Endothelial cell of umbilical vein (primary cell): Measurements from ENCODE around the gene NKAIN4. TPM values are rescaled to one million over a fixed set of nuclear protein-coding genes. Genes with fewer than 3 reads are reported as not detected.

ENCODE experiments used
- BruUV-seq: library from RNA; stranded (reverse); fragments of 400-500 nt; replicated peaks from 2 replicates; lab custom pipeline; 2021; lab: Mats Ljungman, UMichigan
- CTCF ChIA-PET: fragments of 300-600, 350-600 bp; sonication (Branson Sonifier 250); formaldehyde crosslinking; loops from one replicate; lab custom pipeline; 2021; ENCODE audit warnings: antibody characterized with exemption, inconsistent platforms; lab: Charles Lee
- POLR2A ChIA-PET: fragments of 300-600, 350-600 bp; sonication (Branson Sonifier 250); formaldehyde crosslinking; loops from one replicate; lab custom pipeline; 2021; ENCODE audit warnings: antibody characterized with exemption, inconsistent platforms; lab: Charles Lee
- DNase-seq: peaks from one replicate; pipeline ENCODE4 v3.0.0-alpha.2; 2011; ENCODE audit warnings: low read depth, low spot score
- FAIRE-seq: peaks from 2 replicates; lab custom pipeline; 2011; peaks lifted over from hg19 to GRCh38; lab: Jason Lieb, UNC
- H2AFZ ChIP-seq: 2 replicates; pipeline ENCODE4 v1.6.0; 2012; ENCODE audit warnings: low read depth, low read length, control low read depth, inconsistent platforms
- H3K27ac ChIP-seq: 2 replicates; pipeline ENCODE4 v1.5.1; 2011; ENCODE audit warnings: low read depth, mild to moderate bottlenecking, control low read depth, low read length, moderate library complexity; ENCODE audit not compliant: insufficient read depth
- H3K27me3 ChIP-seq, 2 experiments: 2 replicates each; pipeline versions ENCODE4 v1.6.0 to v1.6.1; 2011; ENCODE audit warnings: low read length in 2 of 2, mixed read lengths in 1 of 2; ENCODE audit not compliant: control insufficient read depth in 2 of 2, insufficient read depth in 2 of 2
- H3K36me3 ChIP-seq, 2 experiments: 2 replicates in 1 of 2; 3 replicates in 1 of 2; pipeline ENCODE4 v1.5.1; 2011; ENCODE audit warnings: low read length in 2 of 2, mild to moderate bottlenecking in 1 of 2, moderate library complexity in 1 of 2; ENCODE audit not compliant: control insufficient read depth in 2 of 2, insufficient read depth in 2 of 2; ENCODE audit errors: extremely low read depth in 1 of 2
- H3K4me1 ChIP-seq: 3 replicates; pipeline ENCODE4 v1.5.1; 2011; ENCODE audit warnings: mild to moderate bottlenecking, low read length; ENCODE audit not compliant: control insufficient read depth, insufficient read depth; ENCODE audit errors: extremely low read depth
- H3K4me2 ChIP-seq: 2 replicates; pipeline ENCODE4 v1.6.1; 2011; ENCODE audit warnings: low read length, control low read depth, mixed read lengths; ENCODE audit not compliant: insufficient read depth
- H3K4me3 ChIP-seq, 3 experiments: fragments of 200-600 bp in 1 of 3; sonication (generic), shearing (Covaris generic) in 1 of 3; replicated peaks in 1 of 3; 2 replicates each; pipeline ENCODE4 v1.5.1; 2011 to 2016; ENCODE audit warnings: control low read depth in 3 of 3, low read length in 3 of 3, mild to moderate bottlenecking in 2 of 3, inconsistent platforms in 1 of 3, low read depth in 1 of 3, moderate library complexity in 1 of 3; ENCODE audit not compliant: insufficient read depth in 1 of 3
- H3K79me2 ChIP-seq: 2 replicates; pipeline ENCODE4 v1.6.0; 2012; ENCODE audit warnings: low read length, inconsistent platforms; ENCODE audit not compliant: control insufficient read depth, insufficient read depth
- H3K9ac ChIP-seq: replicated peaks from 2 replicates; pipeline ENCODE3; 2011; ENCODE audit warnings: low read length, control low read depth; ENCODE audit not compliant: insufficient read depth; ENCODE audit errors: extremely low read depth
- H3K9me1 ChIP-seq: replicated peaks from 3 replicates; pipeline ENCODE4 v1.6.0; 2011; ENCODE audit warnings: mild to moderate bottlenecking, low read length; ENCODE audit not compliant: control insufficient read depth, insufficient read depth; ENCODE audit errors: extremely low read depth
- H3K9me3 ChIP-seq: replicated peaks from 2 replicates; pipeline ENCODE4 v1.5.1; 2012; ENCODE audit warnings: low read length, inconsistent platforms; ENCODE audit not compliant: control insufficient read depth, insufficient read depth
- H4K20me1 ChIP-seq: replicated peaks from 2 replicates; pipeline ENCODE3; 2011; ENCODE audit warnings: mild to moderate bottlenecking, low read length; ENCODE audit not compliant: control insufficient read depth, insufficient read depth; ENCODE audit errors: extremely low read depth
- CTCF ChIP-seq, 2 donors: IDR thresholded peaks; 1 replicate in 1 of 2; 2 replicates in 1 of 2; pipeline ENCODE4 v1.5.1; 2011; ENCODE audit warnings: low read length in 2 of 2, mild to moderate bottlenecking in 2 of 2, moderate library complexity in 2 of 2, control low read depth in 1 of 2, inconsistent platforms in 1 of 2, low read depth in 1 of 2; ENCODE audit not compliant: insufficient read depth in 1 of 2; ENCODE audit errors: extremely low read depth in 1 of 2
- EZH2 ChIP-seq: IDR thresholded peaks from 2 replicates; pipeline ENCODE4 v1.6.1; 2012; ENCODE audit warnings: borderline replicate concordance, low read depth, mild to moderate bottlenecking, moderate library complexity, low read length, inconsistent platforms; ENCODE audit not compliant: severe bottlenecking
- FOS ChIP-seq: IDR thresholded peaks from 2 replicates; pipeline ENCODE4 v1.6.1; 2011; ENCODE audit warnings: mild to moderate bottlenecking, low read length, moderate library complexity, borderline replicate concordance; ENCODE audit not compliant: insufficient read depth
- GATA2 ChIP-seq: IDR thresholded peaks from 2 replicates; pipeline ENCODE4 v1.7.0; 2011; ENCODE audit warnings: low read depth, mild to moderate bottlenecking, moderate library complexity, mixed read lengths, low read length; ENCODE audit not compliant: insufficient read length, insufficient read depth
- JUN ChIP-seq: IDR thresholded peaks from 2 replicates; pipeline ENCODE4 v1.6.1; 2011; ENCODE audit warnings: borderline replicate concordance, low read depth; ENCODE audit not compliant: insufficient read length, insufficient read depth
- MYC ChIP-seq: IDR thresholded peaks from one replicate; pipeline ENCODE4 v1.6.1; 2011; ENCODE audit warnings: mild to moderate bottlenecking, low read depth, low read length
- POLR2A ChIP-seq: IDR thresholded peaks from 2 replicates; pipeline ENCODE4 v1.6.1; 2012; ENCODE audit warnings: low read depth, mild to moderate bottlenecking, control low read depth, low read length
- POLR2AphosphoS5 ChIP-seq: IDR thresholded peaks from 2 replicates; pipeline ENCODE4 v1.6.1; 2012; ENCODE audit warnings: low read depth, mild to moderate bottlenecking, control low read depth, low read length, moderate library complexity; ENCODE audit not compliant: insufficient read depth
- dilution Hi-C: fragments of 300-500 bp; cut with MboI; formaldehyde crosslinking; loops from one replicate; pipeline ENCODE4 v1.15.0; 2019; ENCODE audit warnings: low sequenced_read_pairs; ENCODE audit not compliant: extremely low pct_ligation_motif_present
- intact Hi-C: fragments of 100-400 bp; cut with micrococcal nuclease; formaldehyde crosslinking; loops from one replicate; pipeline ENCODE4 v1.10.0; 2022
- polyA plus RNA-seq, 4 experiments: library from polyadenylated mRNA; depleted of rRNA in 3 of 4; stranded (reverse) in 3 of 4; unstranded in 1 of 4; fragments of >200 nt; gene quantifications; 2 replicates each; pipeline versions ENCODE4 v1.2.1 to v1.2.3, GENCODE V29; 2011 to 2012; ENCODE audit warnings: missing spikeins in 1 of 4
- total RNA-seq: library from RNA; stranded (reverse); gene quantifications from 2 replicates; pipeline ENCODE4 v1.2.3, GENCODE V29; 2021
- TF ChIP-seq, protein P1 (sequence below): IDR thresholded peaks from 2 replicates; pipeline ENCODE4 v1.6.1; 2011; ENCODE audit not compliant: insufficient read depth, insufficient read length

Gene NKAIN4
- total and polyA plus RNA-seq, 2 donors (not counting 3 experiments of a cell fraction or from before 2014, with no cell fraction given), result 0.04 TPM; not detected in 1

DNA sequence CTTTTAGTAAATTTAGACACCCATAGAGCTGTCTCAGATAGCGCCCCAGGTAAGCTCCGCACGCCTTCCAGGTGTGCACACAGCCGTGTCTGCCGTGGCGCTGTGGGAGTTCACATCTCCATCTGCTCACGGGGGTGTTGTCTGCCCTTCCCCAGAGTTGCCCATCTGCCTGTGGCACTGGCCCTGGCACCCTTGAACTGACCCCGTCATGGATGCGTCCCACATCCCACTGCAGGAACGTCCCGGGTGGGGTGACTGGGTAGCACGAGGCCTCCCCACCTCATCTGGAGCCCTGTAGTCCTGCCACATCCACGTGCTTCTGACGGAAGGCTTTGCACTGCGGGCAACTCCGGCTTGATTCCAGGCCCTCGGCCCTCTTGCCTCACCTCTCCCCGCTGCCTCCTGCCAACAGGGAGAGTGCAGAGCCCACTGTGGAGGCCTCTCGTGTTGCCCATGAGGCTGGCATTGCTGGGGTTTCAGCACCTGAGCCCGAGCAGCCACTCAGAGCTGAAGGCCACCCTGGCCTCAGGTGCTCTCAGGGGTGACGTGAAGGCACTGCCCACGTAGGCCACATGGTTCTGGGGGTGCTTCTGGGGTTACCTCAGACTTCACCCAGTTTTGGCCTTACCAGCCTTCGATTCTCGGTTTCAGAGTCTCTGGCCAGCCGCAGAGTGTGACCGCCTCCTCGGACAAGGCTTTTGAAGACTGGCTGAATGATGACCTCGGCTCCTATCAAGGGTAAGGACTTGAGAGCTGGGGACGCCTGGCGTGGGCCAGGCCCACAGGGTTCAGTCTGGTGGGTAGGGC, 23.4 kb upstream of the NKAIN4 start:
- no peak overlapping the region for H3K9ac ChIP-seq
- dilution Hi-C loops (no loop called here), intact Hi-C loops (no loop called here)
- CTCF ChIA-PET, result interaction anchor here (1.7 kb wide), 1 partner anchor 54 kb away, joined by 10 read pairs; no protein-coding TSS in a partner anchor
- H3K4me2 ChIP-seq, result no peak overlapping the region
- H3K4me1 ChIP-seq, result peaks cover 6% of the 10 kb centered on the region
- no peaks in the 10 kb centered on the region for H3K9me1 ChIP-seq
- peaks cover 47% of the 10 kb centered on the region for H3K79me2 ChIP-seq
- BruUV-seq, result no TSS peak
- DNase-seq, result no peak
- no peaks in the 10 kb centered on the region for H3K9me3 ChIP-seq
- H3K27me3 ChIP-seq, result no peaks in the 10 kb centered on the region
- no peaks in the 10 kb centered on the region for H4K20me1 ChIP-seq
- no peak overlapping the region for H2AFZ ChIP-seq
- POLR2A ChIA-PET, result no interaction called here
- H3K4me3 ChIP-seq, result no peak overlapping the region
- no peak for TF ChIP-seq POLR2A
- no peak for TF ChIP-seq POLR2AphosphoS5
- no peak for TF ChIP-seq MYC
- TF ChIP-seq, protein P1, sequence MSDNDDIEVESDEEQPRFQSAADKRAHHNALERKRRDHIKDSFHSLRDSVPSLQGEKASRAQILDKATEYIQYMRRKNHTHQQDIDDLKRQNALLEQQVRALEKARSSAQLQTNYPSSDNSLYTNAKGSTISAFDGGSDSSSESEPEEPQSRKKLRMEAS, result no peak
- TF ChIP-seq EZH2, result no peak
- TF ChIP-seq FOS, result no peak
- no peak for TF ChIP-seq CTCF (IDR thresholded peaks at IDR 0.05; ENCODE audit: extremely low read depth in 1 of 2, insufficient read depth in 1 of 2, low read depth in 1 of 2, low read length in 2 of 2)
- TF ChIP-seq JUN, result no peak
- TF ChIP-seq GATA2, result no peak
- no peak overlapping the region for H3K27ac ChIP-seq
- peaks cover 2 to 51% of the 10 kb centered on the region in 2 experiments for H3K36me3 ChIP-seq
- FAIRE-seq, result no peak
